ENCODE data around the gene ARFGAP1.

ARFGAP1 gene

DNA sequence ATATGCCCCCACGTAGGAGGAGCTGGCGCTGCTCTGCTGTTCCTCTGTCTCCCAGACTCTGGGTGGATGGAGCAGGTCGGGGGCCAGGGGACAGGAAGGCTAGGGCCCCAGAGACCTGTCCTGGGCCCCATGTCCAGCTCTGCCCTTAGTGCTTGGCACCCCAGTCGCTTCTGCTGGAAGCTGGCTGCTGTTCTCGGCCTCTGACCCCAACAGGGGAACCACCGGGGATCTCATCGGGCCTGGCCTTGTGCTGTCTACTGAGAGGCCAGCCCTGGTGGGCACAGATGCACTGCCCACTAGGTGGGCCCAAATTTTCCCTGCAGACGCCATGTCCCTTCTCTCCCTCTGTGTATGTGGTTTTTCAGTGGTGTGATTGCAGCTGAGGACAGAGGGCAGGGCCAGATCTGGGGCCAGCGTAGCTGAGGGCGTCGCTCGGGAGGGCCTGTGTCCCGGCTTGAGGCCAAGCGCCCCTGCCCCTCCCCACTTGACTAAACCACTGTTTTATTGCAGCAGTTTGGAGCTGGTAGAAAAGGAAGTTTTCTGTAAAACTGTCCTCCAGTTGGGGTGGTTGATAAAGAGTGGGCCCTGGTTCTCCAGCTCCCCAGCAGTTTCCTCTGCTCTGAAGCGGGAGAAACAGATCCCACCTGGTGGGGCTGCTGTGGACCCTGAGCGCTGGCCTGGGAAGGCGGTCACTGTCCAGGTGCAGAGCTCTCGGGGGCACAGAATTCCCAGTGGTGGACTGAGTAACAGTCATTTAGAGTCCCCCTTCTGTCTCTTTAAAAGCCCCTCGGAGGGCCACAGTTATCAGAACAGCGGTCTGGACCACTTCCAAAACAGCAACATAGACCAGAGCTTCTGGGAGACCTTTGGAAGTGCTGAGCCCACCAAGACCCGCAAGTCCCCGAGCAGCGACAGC is 14.4 kb downstream of the ARFGAP1 start:
- no peak for DNase-seq (ENCODE audit: low read depth)
- no peak overlapping the region for H3K4me3 ChIP-seq (replicated peaks; ENCODE audit: low read depth, low read length)
- TF ChIP-seq, protein P1, sequence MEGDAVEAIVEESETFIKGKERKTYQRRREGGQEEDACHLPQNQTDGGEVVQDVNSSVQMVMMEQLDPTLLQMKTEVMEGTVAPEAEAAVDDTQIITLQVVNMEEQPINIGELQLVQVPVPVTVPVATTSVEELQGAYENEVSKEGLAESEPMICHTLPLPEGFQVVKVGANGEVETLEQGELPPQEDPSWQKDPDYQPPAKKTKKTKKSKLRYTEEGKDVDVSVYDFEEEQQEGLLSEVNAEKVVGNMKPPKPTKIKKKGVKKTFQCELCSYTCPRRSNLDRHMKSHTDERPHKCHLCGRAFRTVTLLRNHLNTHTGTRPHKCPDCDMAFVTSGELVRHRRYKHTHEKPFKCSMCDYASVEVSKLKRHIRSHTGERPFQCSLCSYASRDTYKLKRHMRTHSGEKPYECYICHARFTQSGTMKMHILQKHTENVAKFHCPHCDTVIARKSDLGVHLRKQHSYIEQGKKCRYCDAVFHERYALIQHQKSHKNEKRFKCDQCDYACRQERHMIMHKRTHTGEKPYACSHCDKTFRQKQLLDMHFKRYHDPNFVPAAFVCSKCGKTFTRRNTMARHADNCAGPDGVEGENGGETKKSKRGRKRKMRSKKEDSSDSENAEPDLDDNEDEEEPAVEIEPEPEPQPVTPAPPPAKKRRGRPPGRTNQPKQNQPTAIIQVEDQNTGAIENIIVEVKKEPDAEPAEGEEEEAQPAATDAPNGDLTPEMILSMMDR (IDR thresholded peaks at IDR 0.05; ENCODE audit: low read length, missing control alignments), result no peak

DNA sequence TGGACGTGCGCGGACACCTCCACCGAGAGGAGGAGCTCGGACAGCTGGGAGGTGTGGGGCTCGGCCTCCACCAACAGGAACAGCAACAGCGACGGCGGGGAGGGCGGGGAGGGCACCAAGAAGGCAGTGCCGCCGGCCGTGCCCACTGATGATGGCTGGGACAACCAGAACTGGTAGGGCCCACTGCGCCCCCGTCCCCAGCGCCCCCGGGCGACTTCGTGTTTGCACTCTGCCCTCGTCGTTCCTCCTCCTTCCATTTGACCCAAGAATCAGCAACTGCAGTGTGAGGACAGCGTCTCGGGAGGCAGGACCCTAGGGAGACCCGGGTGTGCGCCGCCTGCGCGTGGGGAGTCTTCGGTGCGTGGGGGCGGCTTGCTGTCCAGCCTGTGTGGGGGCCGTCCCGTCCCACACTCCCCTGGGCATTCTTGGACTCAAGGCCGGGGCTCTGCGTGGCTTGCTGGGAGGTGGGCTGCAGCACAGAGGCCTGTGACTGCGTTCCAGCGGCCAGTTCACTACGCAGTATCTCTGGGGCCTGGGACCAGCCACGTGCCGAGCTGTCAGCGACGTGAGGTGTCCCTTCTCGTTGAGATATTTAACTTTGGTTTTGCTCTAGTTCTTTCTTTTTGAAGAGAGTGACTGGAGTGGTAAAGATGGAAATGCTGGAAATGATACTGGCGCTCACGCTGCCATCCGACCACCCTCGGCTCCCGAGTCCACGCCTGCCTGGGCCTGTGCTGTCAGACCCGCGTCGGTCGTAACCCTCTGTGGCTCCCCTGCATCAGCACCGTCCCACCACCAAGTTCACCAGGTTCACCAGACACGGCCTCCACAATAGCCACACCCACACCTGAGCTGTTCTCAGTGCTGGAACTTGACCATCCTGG is 15.3 kb downstream of the ARFGAP1 start:
- DNase-seq (ENCODE audit: low read depth), result no peak
- TF ChIP-seq, protein P1 (IDR thresholded peaks at IDR 0.05; ENCODE audit: low read length, missing control alignments), result no peak
- no peak overlapping the region for H3K4me3 ChIP-seq (replicated peaks; ENCODE audit: low read depth, low read length)

DNA sequence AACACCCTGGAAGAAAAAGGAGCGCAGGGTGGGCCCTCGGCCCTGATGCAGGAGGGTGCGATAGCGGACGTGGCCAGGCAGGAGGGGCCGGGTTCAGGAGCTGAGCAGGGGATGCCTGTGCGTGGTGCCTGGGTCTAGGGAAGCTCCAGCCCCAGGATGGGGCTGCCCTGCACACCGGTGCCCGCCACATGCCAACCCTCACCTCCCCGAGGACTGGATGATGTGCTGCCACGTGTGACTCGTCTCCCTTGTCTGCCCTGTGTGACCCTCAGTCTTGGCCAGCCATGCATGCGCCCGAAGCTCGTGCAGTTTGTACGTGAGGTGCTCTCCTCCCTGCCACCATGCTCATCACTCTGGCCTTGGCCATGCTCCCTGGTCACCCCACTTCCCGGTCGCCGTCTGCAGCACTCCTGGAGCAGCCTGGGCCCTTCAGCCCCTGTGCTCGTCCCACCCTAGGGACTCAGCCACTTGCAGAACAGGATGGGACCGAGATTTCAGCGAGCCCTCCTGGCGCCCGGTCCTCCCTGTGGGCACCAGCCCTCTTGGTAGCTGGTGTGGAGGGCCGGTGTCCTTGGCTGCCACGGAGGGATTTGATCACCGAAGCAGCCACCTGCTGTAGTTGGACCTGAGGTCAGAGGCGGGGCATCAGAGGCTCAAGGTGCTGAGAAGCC is 16.1 kb downstream of the ARFGAP1 start:
- no peak overlapping the region for H3K4me3 ChIP-seq (replicated peaks; ENCODE audit: low read depth, low read length)
- no peak for DNase-seq (ENCODE audit: low read depth)
- TF ChIP-seq, protein P1 (IDR thresholded peaks at IDR 0.05; ENCODE audit: low read length, missing control alignments), result no peak

DNA sequence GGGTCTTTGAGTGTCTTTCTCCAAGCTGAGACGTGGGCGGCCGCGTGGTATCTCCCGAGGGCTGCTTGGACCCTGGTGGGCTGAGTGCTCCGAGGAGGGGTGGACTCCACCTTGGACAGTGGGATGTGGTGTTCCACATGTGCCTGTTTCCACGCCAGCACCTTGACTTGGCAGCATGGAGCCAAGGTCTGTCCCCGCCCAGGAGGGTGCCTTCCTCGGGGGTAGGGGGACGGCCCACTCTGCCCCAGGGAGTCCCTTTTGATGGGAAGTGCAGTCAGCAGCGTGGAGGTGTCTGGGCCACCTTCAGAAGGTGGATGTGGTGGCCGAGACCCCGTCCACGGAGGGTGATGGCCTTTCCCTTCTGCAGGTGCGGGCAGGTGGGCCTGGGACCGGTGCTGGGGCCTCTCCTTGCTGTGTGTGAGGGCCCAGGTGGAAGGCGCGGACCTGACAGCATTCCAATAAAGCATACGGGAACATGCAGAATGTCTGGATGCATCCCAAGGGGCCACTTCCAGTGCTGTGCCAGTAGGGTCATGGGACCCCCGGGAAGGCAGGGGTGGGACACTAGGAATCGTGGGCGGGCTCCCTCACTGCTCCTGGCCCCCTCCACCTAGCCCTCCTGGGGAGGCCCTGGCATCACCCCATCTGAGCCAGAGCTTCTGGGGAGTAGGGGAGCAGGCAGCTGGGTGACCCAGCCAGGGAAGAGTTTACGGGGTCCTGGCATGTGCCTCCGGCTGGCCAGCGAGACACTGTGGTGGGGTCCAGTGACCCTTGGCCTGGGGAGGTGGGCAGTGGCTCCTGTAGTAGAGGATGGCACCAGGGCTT is 16.9 kb downstream of the ARFGAP1 start:
- H3K4me3 ChIP-seq (replicated peaks; ENCODE audit: low read depth, low read length), result no peak overlapping the region
- TF ChIP-seq, protein P1 (IDR thresholded peaks at IDR 0.05; ENCODE audit: low read length, missing control alignments), result no peak
- DNase-seq (ENCODE audit: low read depth), result no peak

DNA sequence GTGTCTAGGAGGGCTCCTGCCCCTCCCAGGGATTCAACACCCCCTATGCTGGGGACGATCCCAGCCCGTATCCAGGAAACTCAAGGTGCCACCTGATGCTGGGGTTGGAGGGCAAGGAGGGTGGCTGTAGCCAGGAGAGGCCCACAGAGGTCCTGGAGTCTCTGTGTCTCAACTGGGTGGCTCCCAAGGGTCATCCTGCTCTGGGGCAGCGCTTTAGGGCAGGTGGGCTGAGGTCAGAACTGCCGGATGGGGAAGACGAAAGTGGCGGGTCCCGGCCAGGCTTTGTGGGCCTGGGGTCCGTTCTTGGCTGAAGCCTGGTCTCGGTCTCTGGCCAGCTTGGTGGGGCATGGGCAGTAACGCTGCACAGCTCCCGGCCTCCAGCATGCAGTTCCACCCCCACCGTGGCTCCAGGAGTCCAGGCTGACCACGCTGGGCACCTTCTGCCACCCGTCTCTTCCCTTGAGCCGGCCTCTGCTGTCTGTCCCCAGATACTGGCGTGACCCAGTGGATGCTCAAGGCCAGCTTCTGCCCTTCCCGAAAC is 17.6 kb downstream of the ARFGAP1 start:
- TF ChIP-seq, protein P1 (IDR thresholded peaks at IDR 0.05; ENCODE audit: low read length, missing control alignments), result no peak
- no peak for DNase-seq (ENCODE audit: low read depth)
- H3K4me3 ChIP-seq (replicated peaks; ENCODE audit: low read depth, low read length), result no peak overlapping the region
